Left forelimb (tissue), 1 donor: ENCODE measurements around the gene PRR9.
"Not testable (repeated sequence)": the region's sequence is repeated elsewhere in the genome, so short reads cannot be mapped to it uniquely, and the experiment has no call there.

Experiments
- DNase-seq: peaks from one replicate; pipeline ENCODE4 v3.0.0-alpha.2; 2018; ENCODE audit warnings: low spot score

Gene PRR9

GRCh38 chr1:153217212-153217611 is at the start of gene PRR9:
Gene PRR9, plus strand, starts transcription at chr1:153217584. Its CDS starts 561 bp downstream, at chr1:153218145.
- DNase-seq, result no peak

DNA sequence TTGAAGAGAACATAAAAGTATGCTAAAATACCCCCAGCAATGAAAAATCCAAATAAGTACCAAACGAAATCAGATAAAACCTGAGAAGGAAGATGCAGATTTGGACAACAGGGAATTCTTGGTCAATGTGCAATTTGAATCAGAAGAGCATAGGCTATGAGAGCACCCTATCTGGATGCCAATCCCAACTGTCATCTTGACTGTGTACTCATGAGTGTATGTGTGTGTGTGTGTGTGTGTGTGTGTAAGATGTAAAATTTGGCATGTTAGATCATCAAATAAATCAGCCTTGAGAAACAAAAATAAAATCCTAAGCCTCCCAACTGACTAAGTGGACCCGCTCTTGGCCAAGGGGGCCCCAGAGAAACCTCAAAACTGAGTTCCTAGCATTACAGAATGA is 48.7 kb upstream of the PRR9 start:
- no peak for DNase-seq

DNA sequence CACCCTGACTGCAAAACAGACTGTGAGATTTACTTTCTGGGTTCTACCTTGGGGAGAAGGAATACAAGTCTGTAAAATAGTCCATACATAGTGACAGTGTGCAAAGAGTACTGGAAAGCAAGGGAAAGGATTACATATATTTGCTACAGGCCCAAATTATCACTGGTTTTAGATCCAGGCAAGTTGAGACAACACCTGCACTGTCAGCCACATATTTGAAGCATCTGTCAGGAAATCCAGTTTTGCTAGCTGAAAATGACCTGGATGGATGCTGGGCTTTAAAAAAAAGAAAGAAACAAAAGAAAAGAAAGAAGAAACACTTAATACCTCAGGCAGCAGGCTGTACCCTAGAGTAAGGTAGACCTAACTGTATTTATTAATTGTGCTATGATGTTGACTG is 42.8 kb upstream of the PRR9 start:
- no peak for DNase-seq

DNA sequence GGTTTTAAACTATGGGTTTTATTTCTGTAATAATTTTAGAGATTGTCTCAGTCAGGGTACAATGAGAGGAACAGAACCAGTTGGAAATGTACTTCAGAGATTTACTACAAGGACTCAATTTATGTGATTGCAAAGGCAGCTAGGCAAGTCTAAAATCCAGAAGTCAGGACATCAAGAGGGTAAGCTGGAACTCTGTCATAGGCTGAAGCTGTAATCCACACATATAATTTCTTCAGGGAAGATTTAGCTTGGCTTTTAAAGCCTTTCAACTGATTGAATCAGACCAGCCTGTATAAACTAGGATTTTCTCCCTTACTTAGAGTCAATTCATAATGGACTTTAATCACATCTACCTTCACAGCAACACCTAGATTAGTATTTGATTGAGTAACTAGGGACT is 38.5 kb upstream of the PRR9 start:
- no peak for DNase-seq

DNA sequence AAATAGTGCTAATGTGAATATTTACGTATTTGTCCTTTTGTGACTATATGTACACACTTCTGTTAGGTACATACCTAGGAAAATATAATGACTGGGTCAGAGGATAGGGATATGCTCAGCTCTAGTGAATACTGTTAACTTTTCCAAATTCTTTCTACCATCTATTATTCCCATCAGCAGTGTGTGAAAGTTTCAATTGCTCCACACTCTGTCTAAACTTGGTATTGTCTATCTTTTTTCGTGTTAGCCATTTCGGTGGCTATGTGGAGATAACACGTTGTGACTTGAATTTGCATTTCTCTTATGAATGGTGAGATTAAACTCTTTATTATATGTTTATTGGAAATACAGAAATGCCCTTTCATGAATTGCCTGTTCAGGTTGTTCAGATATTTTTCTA is 36.8 kb upstream of the PRR9 start:
- no peak for DNase-seq

GRCh38 chr1:153188301-153188700 is 29.1 kb upstream of the PRR9 start:
- DNase-seq, result not testable (repeated sequence)

GRCh38 chr1:153190373-153190772 is 27.0 kb upstream of the PRR9 start:
- no peak for DNase-seq

GRCh38 chr1:153192697-153193096 is 24.7 kb upstream of the PRR9 start:
- no peak for DNase-seq

- DNase-seq, result no peak
Observed at GRCh38 chr1:153194331-153195050, 22.9 kb upstream of the PRR9 start.

GRCh38 chr1:153195216-153195615 is 22.2 kb upstream of the PRR9 start:
- DNase-seq, result no peak

DNA sequence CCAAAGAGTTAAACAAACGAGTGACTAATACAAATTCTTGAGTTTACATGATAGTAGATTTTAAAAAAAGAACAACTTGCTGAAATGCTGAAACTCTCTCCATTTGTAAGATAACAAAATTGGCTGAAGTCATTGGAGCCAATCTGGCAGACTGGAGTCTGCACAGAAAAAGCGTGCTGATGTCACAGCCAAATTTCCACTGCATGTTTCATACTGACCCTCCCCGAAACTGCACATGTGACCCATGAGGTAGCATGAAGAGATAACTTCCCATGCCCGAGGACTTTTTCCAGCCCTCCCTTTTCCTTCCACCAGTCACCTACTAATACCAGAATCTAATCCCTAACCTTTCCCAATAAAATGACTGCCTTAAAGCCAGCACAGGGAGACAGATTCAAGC is 15.4 kb upstream of the PRR9 start:
- DNase-seq, result no peak

DNA sequence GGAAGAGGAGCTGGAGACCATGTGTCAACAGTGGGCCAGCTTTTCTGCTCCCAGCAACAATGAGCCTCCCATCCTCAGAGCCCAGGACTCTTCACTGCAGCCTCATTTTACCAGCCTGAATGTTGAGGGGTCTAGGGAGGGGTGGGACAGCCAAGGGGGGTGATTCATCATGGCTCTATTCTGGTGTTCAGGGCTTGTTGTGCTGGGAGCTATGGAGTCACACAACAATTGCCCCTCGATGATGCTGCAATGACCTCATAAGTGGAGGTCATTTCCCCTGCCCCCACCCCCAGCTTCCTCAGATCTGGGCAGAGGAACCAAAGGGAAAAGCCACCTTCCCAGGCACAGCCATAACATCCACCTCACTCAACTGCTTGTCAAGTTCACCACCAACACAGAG is 14.3 kb upstream of the PRR9 start, which contains the start of gene LELP1:
TSS of gene LELP1 (plus strand) at position 301 of the 400 bp plus-strand sequence. CDS start 1,278 bp downstream, outside the sequence.
- DNase-seq, result no peak

- no peak for DNase-seq
Observed at GRCh38 chr1:153206631-153207030, 10.8 kb upstream of the PRR9 start.

GRCh38 chr1:153210206-153210605 is 7.2 kb upstream of the PRR9 start:
- DNase-seq, result no peak

DNA sequence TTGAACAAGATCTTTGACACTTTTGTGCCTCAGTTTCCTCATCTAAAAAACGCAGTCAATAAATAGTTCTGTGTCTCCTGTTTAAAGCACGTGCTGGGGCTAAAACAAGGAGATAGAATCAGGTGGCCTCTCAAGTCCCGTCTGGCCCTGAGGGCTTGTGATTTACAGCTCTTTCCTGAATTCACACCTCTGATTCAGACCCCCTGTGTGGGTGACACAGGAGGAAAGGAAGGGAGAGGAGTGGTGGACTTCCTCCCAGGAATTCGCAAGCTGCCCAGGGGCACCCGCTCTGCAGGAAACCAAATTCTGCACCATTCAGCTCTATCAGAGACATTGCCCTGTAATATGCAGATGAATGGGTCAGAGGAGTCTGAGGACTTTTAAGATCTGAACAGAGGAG is 5.2 kb upstream of the PRR9 start:
- no peak for DNase-seq

DNA sequence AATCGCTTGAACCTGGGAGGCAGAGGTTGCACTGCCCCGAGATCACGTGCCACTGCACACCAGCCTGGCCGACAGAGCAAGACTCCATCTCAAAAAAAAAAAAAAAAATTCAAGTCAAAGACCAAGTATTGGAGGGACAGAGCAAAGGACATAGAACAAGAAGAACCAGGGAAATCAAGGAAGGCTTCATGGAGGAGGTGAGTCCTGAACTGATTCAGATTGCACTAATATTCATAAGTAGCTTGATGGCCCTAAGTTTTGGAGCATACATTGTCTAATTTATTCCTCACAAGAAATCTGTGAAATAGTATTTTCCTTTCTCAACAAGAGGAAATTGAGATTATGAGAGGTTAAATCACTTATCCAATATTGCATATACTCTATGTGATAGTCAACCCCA is 3.9 kb upstream of the PRR9 start:
- no peak for DNase-seq

DNA sequence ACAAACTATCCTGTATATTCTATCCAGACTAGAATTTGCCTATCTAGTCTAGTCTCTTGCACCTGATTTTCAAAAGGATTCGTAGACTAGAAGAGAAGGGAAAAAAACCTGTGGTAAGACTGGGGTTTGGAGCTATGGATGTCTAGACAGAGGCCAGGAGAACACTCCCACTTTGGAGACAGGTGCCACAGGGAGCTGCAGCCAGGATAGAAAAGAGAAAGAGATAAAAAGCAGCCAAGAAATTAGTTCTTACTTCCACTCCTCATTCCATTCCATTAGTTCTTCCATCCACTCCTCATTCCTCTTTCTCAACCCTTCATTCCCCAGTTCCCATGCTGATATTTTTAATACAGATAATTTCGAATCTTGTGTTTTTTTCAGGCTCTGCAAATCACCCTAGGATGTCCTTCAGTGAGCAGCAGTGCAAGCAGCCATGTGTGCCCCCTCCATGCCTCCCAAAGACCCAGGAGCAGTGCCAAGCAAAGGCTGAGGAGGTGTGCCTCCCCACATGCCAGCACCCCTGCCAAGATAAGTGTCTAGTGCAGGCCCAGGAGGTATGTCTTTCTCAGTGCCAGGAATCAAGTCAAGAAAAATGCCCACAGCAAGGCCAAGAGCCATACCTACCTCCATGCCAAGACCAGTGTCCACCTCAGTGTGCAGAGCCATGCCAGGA is 496 bp downstream of the PRR9 start:
- DNase-seq, result no peak

- no peak for DNase-seq
Observed at GRCh38 chr1:153220606-153221303, 3.4 kb downstream of the PRR9 start.

DNA sequence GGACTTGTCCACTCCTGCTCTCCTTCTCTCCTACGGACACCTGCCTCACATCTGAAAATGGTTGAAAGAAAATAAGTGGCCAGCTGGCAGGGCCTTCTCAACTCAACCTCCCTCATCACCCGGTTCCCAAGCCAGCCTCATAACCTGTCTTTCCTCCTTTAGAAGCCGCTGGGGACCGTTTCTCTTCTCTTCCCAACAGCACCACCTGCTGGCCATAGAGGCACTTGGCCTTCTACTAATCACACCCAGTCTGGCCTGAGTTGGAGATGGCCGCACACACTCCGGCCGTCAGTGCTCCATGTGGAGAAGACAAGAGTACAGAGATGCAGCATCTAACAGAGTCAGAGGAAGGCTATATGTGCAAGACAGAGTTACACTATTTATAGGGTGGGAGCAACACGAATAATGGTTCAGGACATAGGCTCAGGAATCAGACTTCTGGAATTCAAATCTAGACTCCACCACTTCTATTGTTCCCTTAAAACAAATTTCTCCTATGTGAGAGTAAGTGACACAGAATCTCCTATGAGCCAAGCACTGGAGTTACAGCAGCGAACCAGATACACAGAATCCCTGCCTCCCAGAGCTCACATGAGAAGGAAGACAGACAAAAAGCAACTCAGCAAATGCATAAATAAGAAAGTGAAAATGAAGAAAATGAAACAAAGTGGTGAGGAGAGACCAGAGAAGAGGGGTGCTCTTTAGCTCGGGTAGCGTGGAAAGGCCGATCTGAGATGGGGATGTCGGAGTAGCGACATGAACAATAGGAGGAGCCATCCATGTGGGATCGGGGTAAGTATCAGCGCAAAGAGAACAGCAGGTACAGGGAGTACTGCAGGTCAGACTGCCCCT is 5.9 kb downstream of the PRR9 start:
- DNase-seq, result not testable (repeated sequence)

- no peak for DNase-seq
Observed at GRCh38 chr1:153227810-153228209, 10.4 kb downstream of the PRR9 start.

DNA sequence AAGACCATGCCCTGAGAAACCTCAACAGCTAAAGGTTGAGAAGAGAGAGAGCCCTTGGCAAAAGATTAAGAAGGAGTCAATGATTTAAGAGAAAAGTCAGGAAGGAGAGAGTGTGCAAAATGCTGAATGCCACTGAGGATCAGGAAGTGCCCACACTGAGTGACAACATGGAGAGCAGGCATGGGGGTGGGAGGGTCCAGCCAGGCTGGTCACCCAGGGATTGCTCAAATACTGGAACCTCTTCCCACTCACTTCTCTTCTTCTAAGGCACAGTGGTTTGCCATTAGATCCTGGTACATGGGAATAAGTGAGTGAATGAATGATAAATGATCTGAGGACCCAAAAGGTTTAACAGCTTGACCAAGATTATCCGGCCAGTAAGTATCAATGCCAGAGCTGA is 11.1 kb downstream of the PRR9 start:
- DNase-seq, result no peak
